Fibroblast of skin of left biceps (primary cell): ENCODE results near the gene SKIL.

Source experiments
- DNase-seq, 2 experiments: peaks; one replicate each; pipeline ENCODE4 v3.0.0-alpha.2; 2013; ENCODE audit warnings: low read depth in 2 of 2

The SKIL gene

DNA sequence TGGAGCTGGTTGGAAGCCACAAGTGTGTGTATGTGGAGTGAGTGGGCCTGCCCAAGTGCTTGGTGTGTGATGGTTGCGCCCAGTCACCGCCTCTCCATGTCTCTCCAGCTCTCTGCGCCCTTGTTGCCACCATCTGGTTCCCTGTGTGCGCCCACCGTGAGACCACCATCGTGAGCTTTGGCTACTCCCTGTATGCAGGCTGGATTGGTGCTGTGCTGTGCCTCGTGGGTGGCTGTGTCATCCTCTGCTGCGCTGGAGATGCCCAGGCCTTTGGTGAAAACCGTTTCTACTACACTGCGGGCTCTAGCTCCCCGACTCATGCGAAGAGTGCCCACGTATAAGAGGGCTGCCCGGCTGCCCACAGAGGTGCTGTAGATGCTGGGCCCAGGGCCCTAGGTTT, 74.9 kb downstream of the SKIL start:
- DNase-seq: no peak

DNA sequence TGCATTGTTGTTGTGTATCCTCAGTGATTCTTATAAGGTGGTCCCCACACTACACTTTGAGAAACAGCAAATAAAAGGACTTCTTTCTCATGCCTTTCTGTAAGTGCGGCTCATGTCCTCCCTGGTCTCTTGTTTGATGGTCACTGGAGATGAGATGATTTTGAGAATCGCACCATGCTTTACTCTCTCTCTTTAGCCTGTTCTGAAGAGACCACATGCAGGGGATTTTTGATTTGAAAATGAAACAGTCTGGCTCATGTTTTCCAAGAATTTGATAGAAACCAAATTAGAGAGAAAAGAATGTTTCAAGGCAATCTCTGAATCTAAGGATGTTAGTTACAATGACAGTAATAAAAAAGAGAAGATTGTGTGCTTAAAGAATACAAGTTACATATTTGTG, 79.2 kb downstream of the SKIL start:
- DNase-seq: no peak

DNA sequence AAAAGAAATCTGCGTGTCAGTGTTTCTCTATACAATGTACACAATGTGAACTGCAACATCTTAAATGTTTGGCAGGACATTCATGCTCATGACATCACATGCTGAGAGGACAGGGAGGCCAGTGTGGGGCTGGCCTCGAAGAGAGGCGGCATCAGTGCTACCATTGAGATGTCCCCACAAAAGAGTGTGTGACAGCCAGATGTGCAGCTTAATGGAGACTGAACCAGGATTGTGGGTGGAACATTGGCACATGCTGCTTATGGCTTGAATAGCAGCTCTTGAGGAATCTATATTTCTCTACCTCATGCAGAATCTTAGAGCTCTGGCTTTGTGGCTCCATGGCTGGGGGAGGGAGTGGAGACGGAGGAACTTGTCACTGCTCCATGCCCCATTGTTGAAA, 79.7 kb downstream of the SKIL start:
- DNase-seq: no peak

DNA sequence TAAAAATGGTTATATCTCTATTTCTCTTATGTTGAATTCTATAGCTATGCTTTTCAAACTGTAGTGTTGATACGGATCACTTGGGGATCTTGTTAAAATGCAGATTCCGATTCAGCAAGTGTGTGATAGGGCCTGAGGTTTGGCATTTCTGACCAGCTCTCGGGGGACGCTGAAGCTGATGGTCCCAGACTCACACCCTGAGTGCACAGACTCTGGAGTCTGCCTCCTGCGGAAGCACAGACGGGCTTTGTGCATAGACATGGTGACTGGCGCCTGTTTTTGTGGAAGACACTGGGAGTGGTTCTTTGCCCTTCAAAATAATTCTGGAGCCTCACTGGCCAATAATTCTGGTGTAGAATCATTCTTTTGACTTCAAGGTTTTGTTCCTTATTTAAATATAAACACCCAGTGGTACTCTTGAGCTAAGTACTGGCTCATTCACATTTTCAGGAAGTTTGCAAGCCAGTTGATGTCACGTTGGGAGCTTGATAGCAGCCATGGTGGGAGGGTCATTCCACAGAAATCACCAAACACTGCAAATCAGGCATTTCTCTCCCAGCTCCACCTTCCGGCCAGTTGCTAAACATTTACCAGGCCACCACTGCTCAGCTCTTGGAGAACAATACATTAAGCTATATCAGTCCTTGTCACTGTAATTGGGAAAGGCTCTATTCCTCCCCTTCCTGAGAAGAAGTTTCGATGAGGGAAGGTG, 80.3 kb downstream of the SKIL start:
- DNase-seq: no peak

DNA sequence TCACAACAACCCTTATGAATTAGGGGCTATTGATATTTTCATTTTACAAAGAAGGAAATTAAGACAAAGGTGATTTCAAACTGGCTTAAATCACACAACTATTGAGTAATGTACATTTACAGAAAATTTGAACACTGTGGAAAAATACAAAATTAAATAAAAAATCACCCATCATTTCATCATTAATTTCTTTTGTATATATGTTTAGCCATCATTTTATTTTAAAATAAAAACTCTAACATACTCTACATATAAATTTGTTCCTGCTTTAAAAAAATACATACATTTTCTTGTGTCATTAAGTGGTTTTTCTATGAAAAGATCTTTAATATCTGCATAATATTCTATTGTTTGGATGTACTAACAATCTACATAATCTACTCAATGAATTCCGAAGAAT, 81.3 kb downstream of the SKIL start:
- DNase-seq: no peak

DNA sequence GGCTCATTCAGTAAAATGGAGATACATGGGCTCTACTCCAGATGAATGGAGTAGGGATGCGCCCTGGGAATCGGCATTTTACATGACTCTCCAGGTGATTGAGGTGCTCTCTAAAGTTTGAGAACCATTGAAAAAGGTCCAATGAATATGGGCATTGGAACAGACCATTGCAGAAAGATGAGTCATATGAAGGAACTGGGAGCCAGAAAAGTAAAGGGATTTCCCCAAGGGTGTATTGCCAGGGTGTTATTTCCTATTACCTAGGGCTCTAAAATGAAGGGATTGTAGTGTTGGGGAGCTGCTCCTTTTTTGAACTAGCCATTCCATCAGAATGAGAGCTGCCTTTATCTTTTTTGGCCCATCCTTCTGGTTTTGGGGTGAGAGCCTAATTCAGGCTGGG, 82.8 kb downstream of the SKIL start:
- no peak for DNase-seq

DNA sequence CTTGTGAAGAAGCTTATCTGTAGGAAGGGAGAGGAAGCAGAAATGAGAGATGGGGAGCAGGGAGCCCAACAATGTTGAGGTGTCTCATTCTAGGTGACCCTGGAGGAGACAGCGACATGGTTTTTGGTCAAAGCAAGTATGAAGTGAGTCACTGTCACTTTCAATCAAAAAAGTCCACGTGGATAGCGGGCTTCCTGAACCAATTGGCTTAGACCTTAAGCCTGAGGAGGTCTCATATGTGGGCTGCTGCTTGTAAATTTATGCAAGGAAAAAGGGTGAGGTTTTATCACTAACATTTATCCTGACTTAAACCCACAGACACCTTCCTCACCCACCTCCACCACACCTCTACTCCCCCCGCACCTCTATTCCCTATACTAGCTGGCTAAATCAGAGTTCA, 83.9 kb downstream of the SKIL start:
- no peak for DNase-seq

DNA sequence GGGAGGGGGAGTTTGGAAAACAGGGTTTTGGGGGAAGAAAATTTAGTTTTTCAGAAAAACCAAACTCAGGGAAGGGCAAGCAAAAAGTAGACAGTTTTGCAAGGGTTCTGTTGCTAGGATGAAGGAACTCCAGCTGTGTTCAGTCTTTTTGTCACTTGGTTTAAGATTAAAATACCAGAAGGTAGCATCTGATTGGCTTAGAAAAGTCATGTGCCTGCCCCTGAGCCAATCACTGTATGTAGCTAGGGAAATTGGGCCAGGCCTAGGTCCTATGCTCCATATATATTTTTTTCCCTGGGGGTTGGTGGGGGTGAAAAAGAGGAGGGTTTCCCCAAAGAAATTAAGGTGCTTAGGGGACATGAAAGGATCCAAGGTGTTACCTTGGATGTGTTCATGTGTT, 85.4 kb downstream of the SKIL start:
- no peak for DNase-seq

DNA sequence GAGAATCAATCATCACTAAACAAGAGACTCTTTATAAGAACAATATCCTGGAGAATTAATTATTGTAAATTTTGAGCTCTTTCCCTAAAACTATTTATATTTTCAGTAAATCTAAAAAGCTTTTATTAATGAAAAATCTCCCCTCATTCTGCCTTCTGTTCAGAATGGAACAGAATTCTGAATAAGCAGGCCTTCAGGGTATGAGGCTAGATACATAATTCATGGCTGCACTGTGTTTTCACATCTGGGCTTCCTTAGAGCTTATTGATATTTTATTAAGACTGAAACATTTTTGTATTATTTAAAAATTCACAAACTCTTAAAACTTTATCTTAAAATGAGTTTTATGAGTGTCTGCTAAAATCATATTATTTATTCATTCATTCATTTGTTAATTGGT, 85.9 kb downstream of the SKIL start:
- no peak for DNase-seq
